GM18498 (cell line): ENCODE measurements around the gene UCHL1.
"Not testable (repeated sequence)": the region's sequence is repeated elsewhere in the genome, so short reads cannot be mapped to it uniquely, and the experiment has no call there.

Experiments
- ATAC-seq: cut with Tn5 transposase; IDR thresholded peaks from one replicate; pipeline ENCODE4 v1.9.1; 2021; ENCODE audit warnings: mild to moderate bottlenecking, moderate library complexity; ENCODE audit not compliant: unreplicated experiment

The UCHL1 gene

DNA sequence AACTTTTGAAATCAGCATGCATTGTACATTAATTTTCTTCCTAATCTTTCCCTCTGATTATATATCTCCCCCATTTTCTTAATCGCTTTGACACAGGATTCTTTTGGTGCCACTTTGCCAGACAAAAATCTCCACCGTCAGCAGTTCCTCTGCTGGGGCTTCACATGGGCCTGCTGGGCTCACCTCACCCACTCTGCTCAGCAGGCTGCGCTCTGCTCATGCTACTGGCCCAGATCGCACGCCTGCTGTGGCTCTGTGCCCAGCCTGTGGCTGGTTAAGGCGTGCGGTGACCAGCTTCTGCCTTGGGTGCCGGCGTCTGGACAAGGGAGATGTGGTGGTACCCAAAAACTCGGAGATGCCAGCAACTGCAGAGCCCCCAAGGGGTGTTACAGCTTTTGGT lies 31.1 kb downstream of the UCHL1 start:
- no peak for ATAC-seq

DNA sequence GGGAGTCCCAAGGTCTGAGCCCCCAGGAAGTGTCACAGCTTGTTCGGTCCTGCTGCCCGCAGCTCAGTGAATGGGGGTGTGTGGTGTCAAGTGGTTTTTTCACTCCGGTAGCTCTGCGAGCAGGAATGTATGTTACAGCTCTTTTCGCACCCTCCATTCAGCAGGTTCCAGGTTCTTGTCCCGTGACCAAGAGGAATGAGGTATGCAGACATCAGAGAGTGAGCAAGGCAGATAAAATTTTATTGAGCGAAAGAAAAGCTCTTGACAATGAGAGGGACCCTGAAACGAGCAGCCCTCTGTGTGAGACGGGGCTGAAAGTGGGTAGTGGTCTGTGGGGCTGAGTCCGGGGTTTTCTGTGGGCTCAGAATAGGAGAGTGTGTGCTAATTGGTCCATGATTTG lies 31.5 kb downstream of the UCHL1 start:
- no peak for ATAC-seq

DNA sequence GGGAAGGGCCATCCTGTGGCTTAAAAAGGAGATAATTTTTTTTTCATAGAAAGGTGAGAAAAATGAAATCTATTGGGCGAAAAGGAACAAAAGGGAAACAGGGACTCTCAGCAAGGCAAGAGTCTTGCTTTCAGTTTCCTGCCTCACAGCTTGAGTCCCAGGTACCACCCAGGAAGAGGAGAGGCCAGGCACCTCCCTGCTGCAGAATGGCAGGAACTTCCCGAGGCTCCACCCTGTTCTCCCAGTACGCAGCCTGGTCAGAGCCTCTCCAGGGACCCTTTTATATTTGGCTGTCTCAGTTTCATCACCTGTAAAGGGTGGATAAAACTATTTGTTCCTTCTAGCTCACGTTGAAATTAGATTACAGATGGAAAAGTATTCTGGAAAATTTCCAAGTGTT lies 33.8 kb downstream of the UCHL1 start:
- ATAC-seq: no peak

DNA sequence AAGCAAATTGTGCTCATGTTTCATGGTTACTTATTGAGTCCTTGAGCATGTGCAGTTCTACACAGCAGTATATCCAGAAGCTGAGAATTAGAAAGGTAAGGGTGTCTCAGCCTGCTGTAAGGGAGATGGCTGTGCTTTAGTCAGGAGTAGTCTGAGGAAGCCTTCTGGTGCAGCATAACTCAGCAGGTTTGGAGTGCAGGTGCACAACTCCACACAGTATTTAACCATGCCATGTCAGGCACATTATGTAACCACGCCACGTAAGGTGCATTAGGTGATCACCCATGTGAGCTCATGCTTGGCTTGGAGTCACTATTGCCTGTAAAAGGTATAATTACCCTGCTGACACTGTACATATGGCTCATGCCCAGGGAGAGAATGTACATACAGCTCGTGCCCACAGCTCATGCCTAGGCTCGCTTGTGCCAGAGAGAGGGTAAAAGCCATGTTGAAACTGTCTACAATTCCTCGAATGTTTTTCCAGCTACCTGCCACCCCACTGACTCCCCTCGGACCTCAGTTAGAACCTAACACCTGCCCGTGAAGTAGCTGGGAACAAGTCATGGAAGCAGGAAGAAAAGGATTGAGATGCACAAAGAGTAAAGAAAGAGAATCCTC lies 37.8 kb downstream of the UCHL1 start:
- no peak for ATAC-seq

DNA sequence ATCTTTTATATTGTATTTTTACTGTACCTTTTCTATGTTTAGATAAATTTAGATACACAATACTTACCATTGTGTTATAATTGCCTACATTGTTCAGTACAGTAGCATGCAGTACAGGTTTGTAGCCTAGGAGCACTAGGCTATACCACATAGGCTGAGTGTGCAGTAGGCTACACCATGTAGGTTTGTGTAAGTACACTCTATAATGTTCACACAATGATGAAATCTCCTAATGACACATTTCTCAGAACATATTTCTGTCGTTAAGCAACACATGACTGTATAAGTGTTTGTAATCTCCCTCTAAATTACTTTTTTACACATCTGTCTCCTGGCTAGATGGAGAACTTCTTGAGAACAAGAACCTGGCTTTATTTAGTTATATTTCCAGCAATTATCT lies 40.3 kb downstream of the UCHL1 start:
- ATAC-seq: no peak

DNA sequence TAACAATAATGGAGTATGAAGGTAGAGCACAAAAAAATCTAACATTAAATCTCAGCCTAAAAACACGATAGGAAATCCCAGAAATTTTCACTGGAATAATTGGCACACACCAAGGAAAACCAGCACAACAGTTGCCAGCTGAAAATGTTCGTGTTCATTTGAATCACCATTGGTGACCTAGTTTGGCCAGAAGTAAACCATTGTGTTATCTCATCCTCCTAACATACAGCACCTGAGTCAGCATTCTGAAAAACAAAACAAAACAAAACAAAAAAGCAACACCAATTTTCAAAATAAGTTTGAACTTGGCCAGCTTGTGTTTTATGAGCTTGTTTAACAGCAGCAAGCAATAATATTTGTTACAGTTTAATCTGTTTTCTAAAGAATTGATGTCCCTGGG lies 41.1 kb downstream of the UCHL1 start:
- no peak for ATAC-seq

DNA sequence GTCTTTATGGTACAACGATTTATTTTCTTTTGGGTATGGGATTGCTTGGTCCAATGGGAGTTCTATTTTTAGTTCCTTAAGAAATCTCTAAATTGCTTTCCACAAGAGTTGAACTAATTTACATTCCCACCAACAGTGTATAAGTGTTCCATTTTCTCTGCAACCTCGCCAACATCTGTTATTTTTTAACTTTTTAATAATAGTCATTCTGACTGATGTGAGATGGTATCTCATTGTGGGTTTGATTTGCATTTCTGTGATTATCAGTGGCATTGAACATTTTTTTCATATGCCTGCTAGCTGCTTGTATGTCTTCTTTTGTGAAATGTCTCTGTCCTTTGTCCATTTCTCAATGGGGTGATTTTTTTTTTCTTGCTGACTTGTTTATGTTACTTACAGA lies 42.8 kb downstream of the UCHL1 start:
- ATAC-seq: no peak

DNA sequence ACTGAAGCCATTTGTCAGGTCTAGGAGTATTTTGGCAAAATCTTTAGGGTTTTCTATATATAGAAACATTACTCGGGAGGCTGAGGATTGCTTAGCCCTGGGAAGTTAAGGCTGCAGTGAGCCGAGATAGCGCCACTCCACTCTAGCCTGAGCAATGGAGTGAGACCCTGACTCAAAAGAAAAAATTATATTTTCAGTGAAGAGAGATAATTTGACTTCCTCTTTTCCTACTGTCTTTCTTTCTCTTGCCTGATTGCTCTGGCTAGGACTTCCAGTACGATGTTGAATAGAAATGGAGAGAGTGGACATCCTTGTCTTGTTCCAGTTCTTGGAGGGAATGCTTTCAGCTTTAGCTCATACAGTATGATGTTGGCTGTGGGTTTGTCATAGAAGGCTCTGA lies 44.4 kb downstream of the UCHL1 start:
- ATAC-seq: no peak

DNA sequence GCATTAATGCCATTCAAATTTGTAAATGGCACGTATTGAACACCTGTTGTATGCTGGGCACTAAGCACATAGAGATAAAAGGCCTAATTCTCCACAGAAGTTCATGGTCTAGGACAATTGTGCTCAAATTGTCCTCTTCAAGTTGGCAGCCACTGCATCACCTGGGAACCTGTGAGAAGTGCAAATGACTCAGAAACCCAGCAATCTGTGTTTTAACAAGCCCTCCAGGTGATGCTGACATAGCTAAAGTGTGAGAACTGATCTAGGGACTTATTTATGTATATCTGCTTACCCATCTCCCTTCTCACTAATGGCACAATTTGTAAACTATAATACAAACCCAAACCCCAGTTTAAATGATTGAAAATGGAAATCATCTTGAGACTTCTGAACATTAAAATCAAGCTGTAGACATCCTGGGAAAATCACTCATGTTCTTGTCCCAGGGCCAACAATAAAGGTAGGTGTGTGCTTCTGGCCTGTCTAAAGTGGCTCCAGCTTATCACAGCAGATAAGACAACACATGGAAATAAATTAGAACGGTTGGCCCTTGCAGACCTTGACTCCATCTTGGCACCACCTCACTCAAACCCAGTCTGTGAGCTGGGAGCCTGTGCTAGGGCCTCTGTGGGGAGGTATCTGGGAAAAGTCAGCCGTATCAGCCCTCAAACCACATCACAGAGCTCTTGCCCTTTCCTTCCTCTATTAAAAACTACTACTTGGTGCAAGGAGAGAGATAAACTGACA lies 46.8 kb downstream of the UCHL1 start:
- ATAC-seq: no peak

DNA sequence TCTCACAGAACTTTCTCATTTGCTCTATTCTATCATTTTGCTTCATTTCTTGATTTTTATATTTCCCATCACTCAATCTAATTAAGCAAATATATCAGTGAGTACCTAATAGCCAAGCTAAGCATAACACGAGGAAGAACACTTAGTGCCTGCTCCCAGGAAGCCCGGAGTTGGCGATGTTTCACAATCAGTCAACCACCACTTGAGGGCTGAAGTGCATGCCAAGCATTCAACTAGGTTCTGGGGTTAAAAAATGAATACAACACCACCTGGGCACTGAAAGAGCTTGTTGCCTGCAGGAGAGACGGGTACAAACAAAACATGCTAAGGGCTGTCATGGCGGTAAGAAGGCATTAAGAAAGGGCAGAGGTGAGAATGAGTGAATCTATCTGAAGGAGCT lies 47.5 kb downstream of the UCHL1 start:
- no peak for ATAC-seq

DNA sequence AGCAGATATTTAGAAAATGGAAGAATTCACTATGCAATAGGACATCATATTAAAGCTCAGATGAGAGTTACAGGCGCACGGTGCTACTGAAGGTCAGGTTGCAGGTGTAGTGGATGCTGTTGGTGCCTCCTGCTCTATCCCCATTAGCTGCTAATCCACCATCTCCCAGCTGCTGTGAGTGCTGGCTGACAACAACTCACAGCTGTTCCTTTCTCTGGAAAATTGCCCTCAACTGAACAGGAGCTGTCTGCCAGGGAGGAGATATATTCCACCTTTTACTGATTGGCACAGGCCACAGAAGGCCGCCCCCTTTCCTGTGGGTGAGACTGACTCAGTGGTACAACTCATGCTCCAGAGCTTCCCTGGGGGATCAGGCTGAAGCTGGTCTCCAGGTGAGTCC lies 48.7 kb downstream of the UCHL1 start:
- ATAC-seq: no peak

DNA sequence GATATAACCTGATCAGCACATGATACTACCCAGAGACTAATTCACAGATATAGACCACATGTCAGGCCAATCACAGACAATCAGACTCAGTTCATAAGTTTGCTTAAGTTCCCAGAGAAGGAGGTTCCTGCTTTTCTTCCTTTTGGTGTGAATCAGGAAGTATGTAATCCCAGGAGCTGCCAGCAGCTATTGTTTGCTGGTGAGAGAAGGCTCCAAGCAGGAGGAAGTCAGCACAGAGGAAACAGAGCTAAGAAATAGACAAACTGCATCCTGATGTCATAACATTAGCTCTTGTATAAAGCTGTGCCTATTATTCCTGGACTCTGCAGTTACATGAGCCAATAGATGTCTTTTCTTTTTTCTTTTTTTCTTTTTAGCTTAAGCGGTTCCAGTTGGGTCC lies 50.9 kb downstream of the UCHL1 start:
- ATAC-seq: no peak

DNA sequence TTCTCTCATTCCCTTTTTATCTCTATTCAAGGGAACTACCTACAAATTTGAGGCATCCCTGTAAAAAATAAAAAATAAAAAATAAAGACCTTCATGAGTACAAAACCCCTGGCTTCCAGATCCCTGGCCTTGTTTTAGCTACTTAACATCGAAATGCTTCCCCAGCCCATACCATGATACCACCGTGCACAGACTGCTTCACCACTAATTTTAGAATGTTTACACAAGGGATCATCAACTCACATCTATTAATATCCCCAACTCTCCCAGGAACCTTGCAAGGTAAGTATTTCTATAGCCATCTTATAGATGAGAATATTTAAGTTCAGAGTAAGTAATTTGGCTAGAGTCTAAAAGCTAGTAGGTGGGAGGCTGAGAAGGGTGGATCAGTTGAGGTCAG lies 51.7 kb downstream of the UCHL1 start:
- ATAC-seq: no peak

DNA sequence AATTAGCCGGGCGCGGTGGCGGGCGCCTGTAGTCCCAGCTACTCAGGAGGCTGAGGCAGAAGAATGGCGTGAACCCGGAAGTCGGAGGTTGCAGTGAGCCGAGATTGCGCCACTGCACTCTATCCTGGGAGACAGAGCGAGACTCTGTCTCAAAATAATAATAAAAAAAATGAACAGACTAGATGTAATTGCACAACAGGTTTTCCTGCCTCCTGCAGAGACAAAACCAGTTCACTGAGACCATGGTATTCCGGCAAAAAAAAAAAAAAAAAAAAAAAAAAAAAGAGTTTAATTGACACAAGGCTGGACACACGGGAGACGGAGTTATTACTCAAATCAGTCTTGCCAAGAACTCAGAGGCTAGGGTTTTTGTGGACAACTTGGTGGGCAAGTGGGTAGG lies 58.7 kb downstream of the UCHL1 start:
- ATAC-seq: not testable (repeated sequence)

DNA sequence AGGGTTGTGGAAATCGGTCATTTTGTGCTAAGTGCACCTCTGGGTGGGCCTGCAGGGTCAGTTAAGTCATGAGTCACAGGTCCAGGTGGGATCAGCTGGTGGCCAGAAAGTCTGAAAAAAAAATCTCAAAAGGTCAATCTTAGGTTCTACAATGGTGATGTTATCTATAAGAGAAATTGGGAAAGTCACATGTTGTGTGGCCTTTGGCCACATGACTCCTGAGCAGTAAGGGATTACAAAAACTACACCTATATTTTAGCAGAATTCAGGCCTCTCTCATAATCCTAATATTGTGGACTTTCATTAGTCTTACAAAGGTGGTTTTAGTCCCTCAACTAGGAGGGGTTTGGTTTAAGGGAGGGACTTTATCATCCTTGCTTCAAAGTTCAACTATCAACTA lies 59.1 kb downstream of the UCHL1 start:
- ATAC-seq: no peak
